Adrenal gland (tissue), 5 donors: Measurements from ENCODE around the gene SLC25A6.

Experiments used
- CTCF ChIP-seq, 6 experiments: fragments of 450-650 bp in 4 of 6; fragments of 200-600 bp in 2 of 6; sonication (generic) in 1 of 6; IDR thresholded peaks; 1 replicate in 5 of 6; 2 replicates in 1 of 6; pipeline versions ENCODE4 v1.5.1 to v1.8.0; 2016 to 2021; ENCODE audit warnings: antibody characterized with exemption in 6 of 6, mild to moderate bottlenecking in 2 of 6, moderate library complexity in 1 of 6
- POLR2A ChIP-seq, 2 donors: fragments of 450-650 bp; IDR thresholded peaks; one replicate each; pipeline ENCODE4 v1.6.1; 2017; ENCODE audit warnings: antibody characterized with exemption in 2 of 2, mild to moderate bottlenecking in 2 of 2, moderate library complexity in 1 of 2
- donor health status: DM: no; HTN: no; CAD: no.

GRCh38 chrX:1378306-1378759 lies 13.6 kb downstream of the SLC25A6 start:
- TF ChIP-seq CTCF (IDR thresholded peaks at IDR 0.05) (no peak), POLR2A (IDR thresholded peaks at IDR 0.05) (no peak)
